Right kidney (tissue), 9 donors: ENCODE results near the gene DNAL1.

Experiments used
- DNase-seq: peaks from one replicate; pipeline ENCODE4 v3.0.0-alpha.2; 2016
- long read RNA-seq, 8 donors: transcript quantifications; one replicate each; lab custom pipeline, GENCODE V29; 2026

The DNAL1 gene, protein sequence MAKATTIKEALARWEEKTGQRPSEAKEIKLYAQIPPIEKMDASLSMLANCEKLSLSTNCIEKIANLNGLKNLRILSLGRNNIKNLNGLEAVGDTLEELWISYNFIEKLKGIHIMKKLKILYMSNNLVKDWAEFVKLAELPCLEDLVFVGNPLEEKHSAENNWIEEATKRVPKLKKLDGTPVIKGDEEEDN
- long read RNA-seq, donor 1, full-length matches to known transcripts: 3 of 3 reads
- long read RNA-seq, donor 1, partial matches to known transcripts: 0 of 3 reads
- long read RNA-seq, donor 1, other reads (novel, unspliced or antisense): 0 of 3 reads
- long read RNA-seq, donor 2, full-length matches to known transcripts: 2 of 2 reads
- long read RNA-seq, donor 2, partial matches to known transcripts: 0 of 2 reads
- long read RNA-seq, donor 2, other reads (novel, unspliced or antisense): 0 of 2 reads
- long read RNA-seq, donor 3, full-length matches to known transcripts: 2 of 2 reads
- long read RNA-seq, donor 3, partial matches to known transcripts: 0 of 2 reads
- long read RNA-seq, donor 3, other reads (novel, unspliced or antisense): 0 of 2 reads
- long read RNA-seq, donor 4, full-length matches to known transcripts: 2 of 10 reads
- long read RNA-seq, donor 4, partial matches to known transcripts: 8 of 10 reads
- long read RNA-seq, donor 4, other reads (novel, unspliced or antisense): 0 of 10 reads
- long read RNA-seq, donor 5, full-length matches to known transcripts: 5 of 5 reads
- long read RNA-seq, donor 5, partial matches to known transcripts: 0 of 5 reads
- long read RNA-seq, donor 5, other reads (novel, unspliced or antisense): 0 of 5 reads
- long read RNA-seq, donor 6, full-length matches to known transcripts: 2 of 8 reads
- long read RNA-seq, donor 6, partial matches to known transcripts: 6 of 8 reads
- long read RNA-seq, donor 6, other reads (novel, unspliced or antisense): 0 of 8 reads
- long read RNA-seq, donor 7: 0 reads
- long read RNA-seq, donor 8, full-length matches to known transcripts: 4 of 4 reads
- long read RNA-seq, donor 8, partial matches to known transcripts: 0 of 4 reads
- long read RNA-seq, donor 8, other reads (novel, unspliced or antisense): 0 of 4 reads

DNA sequence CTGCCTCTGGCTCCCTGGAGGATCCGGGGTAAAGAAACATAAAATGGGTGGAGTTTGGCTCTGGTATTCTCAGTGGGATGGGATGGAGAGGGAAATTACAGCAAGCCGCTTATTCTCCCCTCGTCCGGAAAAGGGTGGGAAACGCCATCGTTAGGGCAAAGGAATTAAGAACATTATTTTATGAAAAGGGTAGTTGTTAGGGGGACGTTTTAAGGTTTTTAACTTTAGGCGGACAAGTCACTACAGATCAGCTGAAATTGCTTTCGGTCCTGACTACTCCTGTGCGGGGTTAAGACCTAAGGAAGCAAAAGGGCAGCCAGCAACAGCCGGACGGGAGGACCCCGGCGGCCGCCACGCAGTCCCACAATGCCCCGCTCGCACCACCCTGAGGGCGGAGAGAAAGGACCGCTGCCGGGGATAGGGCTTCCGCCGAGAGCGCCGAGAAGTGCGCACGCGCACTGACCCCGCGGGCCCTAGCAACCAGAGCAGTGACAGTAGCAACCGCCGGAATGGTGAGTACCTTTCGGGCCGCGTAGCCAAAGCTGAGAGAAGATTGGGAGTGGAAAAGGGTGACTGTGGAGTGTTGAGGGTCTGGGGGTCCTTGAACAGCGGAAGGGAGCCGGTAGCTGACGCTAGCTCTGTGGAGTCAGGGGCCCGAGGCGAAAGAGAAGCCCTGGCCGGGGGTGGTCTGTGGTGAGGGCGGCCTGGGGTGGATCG lies at the start of gene DNAL1:
Gene DNAL1 (plus strand): TSS at position 456 of the 717 bp plus-strand sequence. CDS start 54 bp downstream, at position 510.
- DNase-seq: peak; percentile 85

DNA sequence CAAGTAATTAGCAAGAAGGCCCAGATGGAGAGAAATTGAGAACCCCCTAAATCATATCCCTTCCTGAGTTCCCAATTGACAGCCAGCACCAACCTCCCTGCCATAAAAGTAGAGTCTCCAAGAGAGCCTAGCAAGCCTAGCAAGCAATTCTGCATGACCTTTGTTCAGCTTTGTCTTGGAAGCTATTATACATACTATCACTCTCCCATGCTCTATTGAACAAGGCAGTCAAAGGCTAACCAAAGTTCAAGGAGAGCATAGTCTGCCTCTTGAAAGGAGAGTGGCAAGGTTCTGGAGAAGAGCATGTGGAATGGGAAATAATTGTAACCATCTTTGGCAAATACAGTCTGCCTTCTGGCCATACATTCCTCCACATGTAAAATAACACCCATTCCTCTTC lies 45.3 kb upstream of the DNAL1 start:
- no peak for DNase-seq

DNA sequence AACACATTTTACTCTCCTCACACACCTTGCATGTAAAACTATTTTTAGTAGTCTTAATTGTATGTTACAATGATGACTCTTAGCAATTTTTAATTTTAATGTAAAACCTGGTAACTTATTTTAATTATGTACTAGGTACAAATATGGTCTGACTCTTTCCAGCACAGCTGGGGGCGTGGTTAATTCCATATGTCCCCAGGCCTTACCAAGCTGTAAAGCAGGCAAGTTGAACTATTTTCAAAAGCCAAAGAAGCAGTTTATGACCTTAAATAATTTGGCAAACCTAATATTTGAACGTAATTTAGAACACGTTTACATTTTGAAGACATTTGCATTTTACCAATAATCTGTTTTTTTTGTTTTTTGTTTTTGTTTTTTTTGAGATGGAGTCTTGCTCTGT lies 41.8 kb upstream of the DNAL1 start:
- no peak for DNase-seq

DNA sequence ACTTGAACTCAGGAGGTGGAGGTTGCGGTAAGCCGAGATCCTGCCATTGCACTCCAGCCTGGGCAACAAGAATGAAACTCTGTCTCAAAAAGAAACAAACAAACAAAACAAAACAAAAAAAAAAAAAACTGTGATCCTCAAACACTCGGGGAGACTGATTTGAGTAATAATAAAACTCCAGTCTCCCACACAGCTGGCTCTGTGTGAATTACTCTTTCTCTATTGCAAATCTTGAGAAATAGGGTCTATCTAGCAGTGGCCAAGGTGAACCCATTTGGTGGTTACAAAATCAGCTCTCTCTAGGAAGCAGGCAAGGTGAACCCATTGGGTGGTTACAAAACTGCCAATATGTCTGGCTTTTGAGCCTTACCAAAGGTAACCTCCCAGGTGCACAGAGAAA lies 38.5 kb upstream of the DNAL1 start:
- no peak for DNase-seq

DNA sequence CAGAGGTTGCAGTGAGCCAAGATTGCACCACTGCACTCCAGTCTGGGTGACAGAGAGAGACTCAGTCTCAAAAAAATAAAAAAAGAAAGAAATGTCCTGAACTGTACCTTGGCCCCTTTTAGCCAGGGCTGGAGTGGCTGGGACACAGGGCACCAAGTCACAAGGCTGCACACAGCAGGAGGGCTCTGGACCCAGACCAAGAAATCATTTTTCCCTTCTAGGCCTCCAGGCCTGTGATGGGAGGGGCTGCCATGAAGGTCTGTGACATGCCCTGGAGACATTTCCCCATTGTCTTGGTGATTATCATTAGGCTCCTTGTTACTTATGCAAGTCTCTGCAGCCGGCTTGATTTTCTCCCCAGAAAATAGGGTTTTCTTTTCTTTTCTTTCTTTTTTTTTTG lies 37.5 kb upstream of the DNAL1 start:
- no peak for DNase-seq

DNA sequence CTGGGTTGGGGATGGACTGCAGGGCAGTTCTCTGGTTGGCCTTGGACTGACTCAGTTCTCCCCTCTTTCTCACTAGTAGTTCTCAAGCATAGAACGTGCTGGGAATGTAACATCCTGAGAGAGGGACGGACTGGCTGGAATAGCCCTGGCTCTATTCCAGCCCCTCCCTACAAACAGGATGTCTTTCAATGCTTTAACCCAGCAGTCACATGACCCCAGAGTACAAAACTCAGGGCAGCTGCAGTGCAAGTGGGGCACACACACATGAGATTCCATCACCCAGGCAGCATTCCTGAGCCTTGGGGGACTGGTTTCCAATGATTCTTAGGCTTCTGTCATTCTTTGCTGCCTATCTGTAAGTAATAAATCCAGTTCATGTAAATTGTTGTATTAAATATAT lies 34.1 kb upstream of the DNAL1 start:
- no peak for DNase-seq

DNA sequence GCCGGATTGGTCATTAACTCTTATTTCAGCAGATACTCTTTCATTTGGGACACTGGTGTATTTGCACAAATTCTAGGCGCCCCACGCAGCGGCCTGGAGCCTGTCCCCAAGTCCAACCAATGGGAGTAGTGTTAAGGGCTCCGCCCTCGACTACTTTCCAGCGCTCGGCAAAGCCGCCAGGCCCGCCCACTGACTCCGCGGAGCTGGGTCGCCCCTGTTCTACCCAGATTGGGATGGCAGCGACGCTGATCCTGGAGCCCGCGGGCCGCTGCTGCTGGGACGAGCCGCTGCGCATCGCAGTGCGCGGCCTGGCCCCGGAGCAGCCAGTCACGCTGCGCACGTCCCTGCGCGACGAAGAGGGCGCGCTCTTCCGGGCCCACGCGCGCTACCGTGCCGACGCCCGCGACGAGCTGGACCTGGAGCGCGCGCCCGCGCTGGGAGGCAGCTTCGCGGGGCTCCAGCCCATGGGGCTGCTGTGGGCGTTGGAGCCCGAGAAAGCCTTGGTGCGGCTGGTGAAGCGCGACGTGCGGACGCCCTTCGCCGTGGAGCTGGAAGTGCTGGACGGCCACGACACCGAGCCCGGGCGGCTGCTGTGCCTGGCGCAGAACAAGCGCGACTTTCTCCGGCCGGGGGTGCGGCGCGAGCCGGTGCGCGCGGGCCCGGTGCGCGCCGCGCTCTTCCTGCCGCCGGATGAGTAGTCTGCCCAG lies 32.3 kb upstream of the DNAL1 start, which contains the start of gene ACOT6:
Gene ACOT6 (plus strand): TSS at position 179 of the 707 bp plus-strand sequence. CDS start 55 bp downstream, at position 234.
- peak; percentile 94 for DNase-seq

DNA sequence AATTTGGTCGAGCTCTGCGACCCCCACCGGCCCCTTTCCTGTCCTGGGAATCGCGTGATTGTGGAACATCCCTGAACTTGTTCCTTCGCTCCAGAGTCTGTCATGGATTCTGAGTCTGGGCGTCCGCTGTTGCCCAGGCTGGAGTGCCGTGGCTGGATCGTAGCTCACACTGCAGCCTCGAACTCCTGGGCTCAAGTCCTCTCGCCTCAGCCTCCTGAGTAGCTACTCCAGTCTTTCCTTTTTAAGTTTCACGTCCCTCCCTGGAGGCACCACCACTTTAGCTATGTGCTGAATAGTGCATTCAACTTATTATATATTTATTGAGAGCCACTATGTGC lies 31.8 kb upstream of the DNAL1 start:
- no peak for DNase-seq

DNA sequence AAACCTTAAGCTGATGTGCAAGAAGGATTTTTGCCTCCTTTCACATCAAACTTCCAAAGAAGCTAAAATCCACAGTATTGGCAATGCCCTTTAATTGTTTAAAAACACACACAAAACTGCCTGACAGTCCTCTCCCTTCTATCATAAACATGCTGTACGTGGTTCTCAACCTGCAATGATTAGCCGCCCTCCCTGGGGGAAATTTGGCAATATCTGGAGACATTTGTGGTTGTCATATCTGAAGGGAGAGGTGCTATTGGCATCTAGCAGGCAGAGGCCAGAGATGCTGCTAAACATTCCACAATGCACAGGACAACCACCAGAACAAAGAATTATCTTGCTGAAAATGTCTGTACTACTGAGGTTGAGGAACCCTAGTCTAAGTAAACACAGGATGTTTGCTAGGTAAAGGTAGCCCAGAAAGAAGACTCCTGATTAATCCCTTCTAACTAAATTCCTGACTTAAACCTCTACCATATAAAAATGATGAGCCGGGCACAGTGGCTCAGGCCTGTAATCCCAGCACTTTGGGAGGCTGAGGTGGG lies 31.3 kb upstream of the DNAL1 start:
- DNase-seq: no peak

DNA sequence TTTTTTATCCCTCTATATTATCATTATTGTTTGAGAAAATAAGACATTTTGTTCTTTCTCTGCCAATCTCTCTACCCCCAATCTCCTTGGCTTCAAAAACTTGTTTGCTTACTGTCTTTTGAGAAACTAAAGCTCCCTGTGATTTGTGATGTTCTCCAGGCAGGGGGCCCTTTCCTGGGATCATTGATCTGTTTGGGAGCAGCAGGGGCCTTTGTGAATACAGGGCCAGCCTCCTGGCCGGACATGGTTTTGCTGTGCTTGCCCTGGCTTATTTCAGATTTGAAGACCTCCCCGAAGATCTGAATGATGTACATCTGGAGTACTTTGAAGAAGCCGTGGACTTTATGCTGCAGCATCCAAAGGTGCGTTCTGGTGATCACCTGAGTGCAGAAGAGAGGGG lies 28.0 kb upstream of the DNAL1 start:
- DNase-seq: no peak

DNA sequence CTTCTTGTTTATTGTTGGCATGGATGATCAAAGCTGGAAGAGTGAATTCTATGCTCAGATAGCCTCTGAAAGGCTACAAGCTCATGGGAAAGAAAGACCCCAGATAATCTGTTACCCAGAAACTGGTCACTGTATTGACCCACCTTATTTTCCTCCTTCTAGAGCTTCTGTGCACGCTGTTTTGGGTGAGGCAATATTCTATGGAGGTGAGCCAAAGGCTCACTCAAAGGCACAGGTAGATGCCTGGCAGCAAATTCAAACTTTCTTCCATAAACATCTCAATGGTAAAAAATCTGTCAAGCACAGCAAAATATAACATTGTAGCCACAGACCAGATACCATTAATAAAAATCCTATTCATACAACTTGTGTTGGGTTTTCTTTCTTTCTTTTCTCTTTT lies 25.3 kb upstream of the DNAL1 start:
- DNase-seq: no peak

DNA sequence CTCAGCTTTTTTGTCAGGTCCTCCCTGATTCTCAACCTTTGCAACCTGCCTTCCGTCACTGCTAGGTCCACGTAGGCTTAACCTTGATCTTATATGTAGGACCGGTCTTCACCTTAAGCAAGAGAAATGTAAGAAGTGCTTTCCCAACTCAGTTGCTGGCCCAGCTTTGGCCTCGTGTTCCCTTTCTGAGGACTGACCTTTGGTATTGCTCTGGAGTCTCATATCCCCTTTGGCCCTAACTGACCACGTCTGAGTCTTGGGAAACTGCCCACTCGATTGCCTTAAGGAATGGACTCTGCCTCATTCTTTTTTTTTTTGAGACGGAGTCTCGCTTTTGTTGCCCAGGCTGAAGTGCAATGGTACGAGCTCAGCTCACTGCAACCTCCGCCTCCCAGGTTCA lies 24.5 kb upstream of the DNAL1 start:
- DNase-seq: no peak

DNA sequence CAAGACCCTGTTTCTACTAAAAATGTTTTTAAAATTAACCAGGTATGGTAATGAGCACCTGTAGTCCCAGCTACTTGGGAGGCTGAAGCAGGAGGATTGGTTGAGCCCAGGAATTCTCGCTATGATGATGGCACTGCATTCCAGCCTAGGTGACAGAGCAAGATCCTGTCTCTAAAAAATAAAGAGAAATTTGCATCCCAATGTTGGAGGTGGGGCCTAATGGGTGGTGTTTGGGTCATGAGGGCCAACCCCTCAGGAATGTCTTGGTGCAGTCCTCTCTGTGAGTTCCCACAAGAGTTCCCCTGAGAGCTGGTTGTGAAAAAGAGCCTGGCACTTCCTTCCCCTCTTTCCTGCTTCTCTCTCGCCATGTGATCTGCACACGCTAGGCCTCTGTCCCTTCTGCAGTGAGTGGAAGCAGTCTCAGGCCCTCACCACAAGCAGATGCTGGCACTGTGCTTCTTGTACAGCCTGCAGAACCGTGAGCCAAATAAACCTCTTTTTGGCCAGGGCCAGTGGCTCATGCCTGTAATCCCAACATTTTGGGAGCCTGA lies 21.2 kb upstream of the DNAL1 start:
- no peak for DNase-seq

DNA sequence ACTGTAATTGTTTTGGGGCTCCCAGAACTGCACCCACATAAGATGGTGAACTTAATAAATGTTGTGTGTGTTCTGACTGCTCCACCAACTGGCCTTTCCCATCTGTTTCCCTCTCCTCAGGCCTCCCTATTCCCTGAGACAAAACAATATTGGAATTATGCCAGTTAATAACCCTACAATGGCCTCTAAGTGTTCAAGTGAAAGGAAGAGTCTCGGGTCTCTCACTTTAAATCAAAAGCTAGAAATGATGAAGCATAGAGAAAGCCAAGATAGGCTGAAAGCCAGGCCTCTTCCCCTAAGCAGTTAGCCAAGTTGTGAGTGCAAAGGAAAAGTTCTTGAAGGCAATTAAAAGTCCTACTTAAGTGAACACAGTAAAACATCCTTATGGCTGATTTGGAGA lies 19.1 kb upstream of the DNAL1 start:
- DNase-seq: no peak

DNA sequence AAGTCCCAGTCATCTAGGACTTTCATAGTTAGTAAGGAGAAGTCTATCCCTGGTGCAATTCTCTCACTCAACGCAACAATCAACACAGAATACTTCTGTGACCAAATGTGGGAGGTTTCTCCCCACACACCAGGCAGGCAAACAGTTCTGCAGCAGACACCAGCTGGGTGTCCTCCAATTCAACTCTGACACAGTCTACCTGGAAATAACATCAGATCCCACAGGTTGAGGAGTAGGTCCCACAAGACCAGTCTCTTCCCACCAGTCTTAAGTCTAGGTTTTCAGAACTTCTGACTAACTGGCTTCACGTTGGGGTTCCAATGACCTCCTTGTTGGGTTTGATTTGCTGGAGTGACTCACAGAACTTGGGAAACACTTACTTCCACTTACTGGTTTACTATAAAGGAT lies 17.6 kb upstream of the DNAL1 start:
- no peak for DNase-seq

DNA sequence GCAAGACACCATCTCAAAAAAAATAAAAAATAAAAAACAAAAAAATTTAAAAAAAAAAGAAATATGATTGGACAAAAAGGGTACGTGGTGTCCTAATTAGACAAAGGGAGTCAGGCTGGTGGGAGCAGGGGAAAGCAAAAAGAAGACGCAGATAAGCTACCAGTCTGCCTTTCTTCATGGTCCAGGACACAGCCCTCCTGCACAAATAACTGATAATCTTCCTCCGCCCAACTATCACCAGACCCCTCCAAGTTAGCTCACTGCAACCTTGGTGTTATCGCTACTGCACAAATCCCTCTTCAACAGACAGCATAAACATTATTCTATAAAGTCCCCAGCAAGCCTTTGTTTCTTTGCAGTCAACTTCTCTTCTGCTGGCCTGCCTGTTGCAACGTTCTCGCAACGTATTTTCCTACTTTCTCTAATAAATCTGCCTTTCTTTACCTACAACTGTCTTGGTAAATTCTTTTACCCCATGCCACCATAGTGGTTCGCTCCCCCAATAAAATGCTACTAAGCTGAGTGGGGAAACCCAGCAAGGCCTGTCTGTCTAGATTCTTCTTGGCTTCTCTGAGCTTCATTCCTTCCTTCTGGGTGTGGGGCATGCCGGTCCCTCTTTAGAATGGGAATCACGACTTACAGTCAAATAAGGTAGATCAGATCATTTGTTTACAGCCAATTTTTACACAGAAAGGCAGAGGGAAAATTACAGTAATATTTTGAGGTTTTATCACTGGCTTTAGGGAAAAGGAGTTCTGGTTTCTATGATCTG lies 14.6 kb upstream of the DNAL1 start:
- DNase-seq: no peak

DNA sequence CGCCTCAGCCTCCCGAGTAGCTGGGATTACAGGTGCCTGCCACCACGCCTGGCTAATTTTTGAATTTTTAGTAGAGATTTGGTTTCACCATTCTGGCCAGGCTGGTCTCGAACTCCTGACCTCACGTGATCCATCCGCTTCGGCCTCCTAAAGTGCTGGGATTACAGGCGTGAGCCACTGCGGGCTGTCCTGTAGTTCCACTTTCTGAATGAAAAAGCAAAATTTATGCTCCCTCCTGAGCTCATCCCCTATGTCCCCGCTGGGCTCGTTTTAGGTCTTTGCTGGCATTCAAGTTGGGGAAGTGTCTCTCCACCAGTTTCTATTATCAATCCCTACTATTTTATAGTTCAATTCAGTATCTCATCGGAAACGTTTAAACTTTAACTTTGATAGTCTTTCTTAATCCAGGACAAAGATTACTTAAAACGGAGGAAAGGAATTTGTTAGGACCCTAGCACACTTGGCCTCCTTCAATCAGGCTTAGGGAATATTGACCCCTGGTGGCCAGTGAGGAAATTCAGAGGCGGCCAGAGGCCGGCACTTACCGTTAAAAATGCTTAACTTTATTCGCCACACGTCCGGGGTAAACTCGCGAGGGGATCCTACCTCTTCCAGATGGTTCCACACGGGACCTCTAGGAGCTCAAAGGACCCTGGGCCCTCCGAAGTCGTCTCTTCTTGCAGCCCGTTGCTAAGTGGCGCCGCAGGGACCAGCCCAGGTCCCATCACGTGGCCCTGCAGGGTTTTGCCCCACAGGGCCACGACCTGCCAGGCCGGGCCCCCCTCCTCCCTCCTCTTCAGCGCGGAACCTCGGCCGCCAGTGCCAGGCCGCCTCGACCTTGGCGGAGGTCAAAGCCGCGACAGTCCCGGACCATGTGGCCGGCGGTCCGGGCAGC lies 11.4 kb upstream of the DNAL1 start:
- peak; percentile 77 for DNase-seq

DNA sequence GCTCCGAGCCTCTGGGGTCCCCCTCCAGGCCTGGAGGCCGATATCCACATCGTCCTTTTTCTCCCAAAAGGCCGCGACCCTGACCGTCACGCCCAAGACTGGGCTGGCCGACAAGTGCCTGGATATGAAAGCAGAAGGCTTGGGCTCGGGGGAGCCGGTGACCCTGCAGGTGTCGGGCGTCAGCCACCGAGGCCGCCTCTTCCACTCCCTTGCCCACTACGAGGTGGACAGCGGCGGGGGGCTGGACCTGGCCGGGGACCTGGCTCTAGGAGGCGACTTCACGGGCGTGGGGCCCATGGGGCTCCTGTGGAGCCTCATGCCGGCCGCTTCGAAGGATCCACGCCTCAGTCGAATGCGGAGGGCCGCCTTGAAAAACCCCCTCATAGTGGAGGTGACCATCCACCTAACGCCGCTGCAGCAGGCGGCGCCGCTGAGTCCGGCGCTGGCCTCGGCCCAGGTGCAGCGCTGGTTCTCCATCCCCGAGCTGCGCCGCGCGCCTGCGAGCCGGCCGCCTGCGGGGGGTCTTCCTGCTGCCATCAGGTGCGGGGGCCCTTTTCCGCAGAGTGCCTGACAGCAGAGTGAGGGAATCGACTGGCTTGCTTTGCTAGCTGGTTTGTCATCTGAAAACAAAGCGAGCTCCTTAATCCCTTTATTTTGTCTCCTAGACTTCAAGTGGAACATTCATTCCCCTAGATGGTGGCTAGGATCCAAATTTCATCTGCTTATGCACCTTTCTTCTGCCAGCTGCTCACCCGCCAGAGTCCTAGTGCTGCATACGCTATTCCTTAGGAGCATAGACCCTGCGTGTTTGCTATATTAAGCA lies 10.6 kb upstream of the DNAL1 start:
- peak; percentile 82 for DNase-seq
